GM12874 (cell line): ENCODE data around the gene HERC2.

Source experiments
- CTCF ChIP-seq: IDR thresholded peaks from 2 replicates; pipeline ENCODE4 v1.5.1; 2011; ENCODE audit warnings: low read depth, mild to moderate bottlenecking, control low read depth, low read length, moderate library complexity; ENCODE audit not compliant: insufficient read depth

Gene HERC2

DNA sequence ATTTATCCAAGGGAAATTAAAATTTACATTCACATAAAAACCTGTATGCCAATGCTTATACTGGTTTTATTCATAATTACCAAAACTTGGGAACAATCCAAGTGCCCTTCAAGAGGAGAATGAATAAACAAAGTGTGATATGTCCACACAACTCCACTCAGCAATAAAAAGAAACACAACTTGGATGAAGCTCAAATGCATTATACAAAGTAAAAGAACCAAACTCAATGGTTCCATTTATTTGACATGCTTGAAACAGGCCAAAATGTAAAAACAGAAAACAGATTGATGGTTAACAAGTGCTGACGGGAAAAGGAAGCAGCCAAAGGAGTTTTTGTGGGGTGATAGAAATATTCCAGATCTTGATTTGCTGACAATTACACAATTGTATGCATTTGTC is 246.4 kb downstream of the HERC2 start:
- TF ChIP-seq CTCF, result no peak

DNA sequence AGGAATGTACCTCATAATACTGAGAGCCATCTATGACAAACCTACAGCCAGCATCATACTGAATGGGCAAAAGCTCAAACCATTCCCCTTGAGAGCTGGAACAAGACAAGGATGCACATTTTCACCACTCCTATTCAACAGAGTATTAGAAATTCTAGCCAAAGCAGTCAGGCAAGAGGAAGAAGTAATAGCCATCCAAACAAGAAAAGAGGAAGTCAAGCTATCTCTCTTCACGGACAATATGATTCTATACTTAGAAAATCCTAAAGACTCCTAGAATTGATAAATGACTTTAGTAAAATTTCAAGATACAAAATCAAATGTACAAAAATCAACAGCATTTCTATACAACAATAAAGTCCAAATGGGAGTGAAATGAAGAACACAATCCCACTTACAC is 253.0 kb downstream of the HERC2 start:
- TF ChIP-seq CTCF, result no peak

DNA sequence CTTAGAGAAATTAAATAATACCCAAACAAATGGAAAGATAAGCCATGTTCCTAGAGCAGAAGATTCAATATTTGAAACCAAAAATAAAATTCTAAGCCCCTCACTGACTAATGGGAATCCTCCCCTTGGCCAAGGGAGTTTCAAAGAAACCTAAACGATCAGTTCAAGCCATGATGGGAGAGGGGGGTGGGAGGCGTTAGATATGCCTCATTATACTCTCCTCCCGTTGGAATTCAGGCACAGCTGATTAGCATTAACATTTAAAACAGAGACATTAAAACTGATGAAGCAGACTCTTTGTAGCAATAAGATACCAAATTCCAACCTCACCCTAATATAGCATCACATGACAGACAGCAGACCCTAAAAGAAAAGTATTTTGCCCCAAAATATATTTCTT is 255.7 kb downstream of the HERC2 start:
- TF ChIP-seq CTCF, result no peak
